HG03064 (cell line): Measurements from ENCODE around the gene MYO9B.

Experiments
- ATAC-seq: cut with Tn5 transposase; IDR thresholded peaks from one replicate; pipeline ENCODE4 v1.9.1; 2021; ENCODE audit warnings: low read depth; ENCODE audit not compliant: unreplicated experiment

The MYO9B gene

GRCh38 chr19:17235300-17235970, 159.9 kb downstream of the MYO9B start:
- no peak for ATAC-seq

- no peak for ATAC-seq
Observed at GRCh38 chr19:17235971-17236777, 160.6 kb downstream of the MYO9B start.

GRCh38 chr19:17236811-17237543, 161.4 kb downstream of the MYO9B start:
- ATAC-seq: no peak

GRCh38 chr19:17237747-17238706, 162.4 kb downstream of the MYO9B start:
- no peak for ATAC-seq

GRCh38 chr19:17240062-17240752, 164.6 kb downstream of the MYO9B start:
- ATAC-seq: no peak

GRCh38 chr19:17240826-17241399, 165.3 kb downstream of the MYO9B start:
- ATAC-seq: no peak

- ATAC-seq: no peak
Observed at GRCh38 chr19:17242431-17243208, 167.0 kb downstream of the MYO9B start.

GRCh38 chr19:17243211-17243829, 167.7 kb downstream of the MYO9B start:
- ATAC-seq: no peak

- no peak for ATAC-seq
Observed at GRCh38 chr19:17243830-17244617, 168.4 kb downstream of the MYO9B start.

- ATAC-seq: no peak
Observed at GRCh38 chr19:17244618-17245534, 169.3 kb downstream of the MYO9B start.

GRCh38 chr19:17245535-17245984, 170.0 kb downstream of the MYO9B start, which contains the start of gene NR2F6:
TSS of gene NR2F6 (minus strand) at chr19:17245919. CDS start at chr19:17245220, 699 bp downstream.
- ATAC-seq: no peak

- ATAC-seq: no peak
Observed at GRCh38 chr19:17246681-17247425, 171.3 kb downstream of the MYO9B start.

GRCh38 chr19:17248011-17248776, 172.6 kb downstream of the MYO9B start:
- ATAC-seq: no peak

GRCh38 chr19:17249887-17250548, 174.4 kb downstream of the MYO9B start:
- no peak for ATAC-seq
